Medulla oblongata (tissue), 1 donor: ENCODE measurements around the gene LRP5.

Source experiments
- DNase-seq: peaks from one replicate; pipeline ENCODE4 v3.0.0-alpha.2; 2015; ENCODE audit errors: extremely low spot score

The LRP5 gene

DNA sequence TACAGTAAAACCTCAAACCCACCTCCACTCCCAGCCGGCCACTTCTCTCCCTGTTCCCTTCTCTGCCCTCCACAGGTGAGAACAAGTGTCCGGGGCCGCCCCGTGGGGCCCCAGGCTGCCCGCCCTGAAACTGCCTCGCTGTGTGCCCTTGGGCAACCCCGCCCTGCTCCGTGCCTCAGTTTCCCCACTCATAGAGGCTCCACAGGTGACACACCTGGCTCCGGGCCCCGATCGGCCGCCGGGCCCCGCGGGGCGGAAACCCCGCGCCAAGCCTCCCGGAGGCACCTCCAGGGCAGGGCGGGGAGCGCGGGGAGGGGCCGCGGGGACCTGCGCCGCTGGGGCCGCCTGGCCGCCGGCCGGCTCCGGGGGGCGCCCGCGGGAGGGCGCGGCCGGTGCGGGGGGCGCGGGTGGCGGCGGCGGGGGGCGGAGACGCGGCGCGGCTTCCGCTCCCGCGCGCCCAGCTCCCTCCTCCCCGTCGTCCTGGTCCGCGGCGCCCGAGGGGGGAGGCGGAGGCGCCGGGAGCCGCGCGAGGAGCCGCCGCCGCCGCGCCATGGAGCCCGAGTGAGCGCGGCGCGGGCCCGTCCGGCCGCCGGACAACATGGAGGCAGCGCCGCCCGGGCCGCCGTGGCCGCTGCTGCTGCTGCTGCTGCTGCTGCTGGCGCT is at the start of gene LRP5:
Gene LRP5, plus strand, starts transcription at position 475 of the 663 bp plus-strand sequence. Its CDS starts 124 bp downstream, at position 599.
- no peak for DNase-seq

- DNase-seq = no peak
These were observed 48.9 kb upstream of the LRP5 start for GRCh38 chr11:68263444-68264035.

GRCh38 chr11:68264244-68264643 is 48.1 kb upstream of the LRP5 start:
- no peak for DNase-seq

DNA sequence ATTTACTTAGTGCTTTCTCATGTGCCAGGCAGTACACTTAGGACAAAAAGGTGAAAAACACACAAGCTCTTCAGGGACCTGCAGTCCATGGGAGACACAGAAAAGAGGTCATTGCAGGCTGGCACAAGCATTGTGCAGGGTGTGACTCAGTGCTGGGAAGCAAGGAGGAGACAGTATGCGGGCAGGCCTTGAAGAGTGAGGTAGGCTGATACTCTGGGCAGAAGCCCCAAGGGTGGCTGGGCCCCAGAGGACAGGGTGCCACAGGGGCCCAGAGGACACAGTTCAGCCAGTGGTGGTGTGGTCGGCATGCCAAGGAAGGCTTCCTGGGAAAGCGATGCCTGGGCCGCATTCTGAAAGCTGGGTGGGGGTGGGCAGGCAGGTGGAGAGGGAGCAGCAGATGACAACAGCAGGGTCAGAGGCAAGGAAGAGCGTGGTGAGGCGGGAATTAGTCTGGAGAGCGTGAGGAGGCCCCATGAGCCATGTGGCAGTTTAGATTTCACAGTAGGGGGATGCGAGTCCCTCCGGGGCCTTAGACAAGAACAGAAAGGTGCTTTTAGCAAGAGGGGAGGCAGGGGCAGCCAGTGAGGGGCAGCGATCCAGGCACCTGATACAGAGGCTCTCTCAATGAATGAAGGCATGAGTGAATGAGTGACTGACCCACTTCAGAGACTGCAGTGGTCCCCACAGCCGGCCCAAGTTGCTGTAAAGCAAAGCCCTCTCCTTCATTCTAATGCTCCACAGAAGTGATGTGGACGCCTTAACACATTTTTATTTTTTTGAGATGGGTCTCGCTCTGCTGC is 47.5 kb upstream of the LRP5 start:
- DNase-seq = no peak

DNA sequence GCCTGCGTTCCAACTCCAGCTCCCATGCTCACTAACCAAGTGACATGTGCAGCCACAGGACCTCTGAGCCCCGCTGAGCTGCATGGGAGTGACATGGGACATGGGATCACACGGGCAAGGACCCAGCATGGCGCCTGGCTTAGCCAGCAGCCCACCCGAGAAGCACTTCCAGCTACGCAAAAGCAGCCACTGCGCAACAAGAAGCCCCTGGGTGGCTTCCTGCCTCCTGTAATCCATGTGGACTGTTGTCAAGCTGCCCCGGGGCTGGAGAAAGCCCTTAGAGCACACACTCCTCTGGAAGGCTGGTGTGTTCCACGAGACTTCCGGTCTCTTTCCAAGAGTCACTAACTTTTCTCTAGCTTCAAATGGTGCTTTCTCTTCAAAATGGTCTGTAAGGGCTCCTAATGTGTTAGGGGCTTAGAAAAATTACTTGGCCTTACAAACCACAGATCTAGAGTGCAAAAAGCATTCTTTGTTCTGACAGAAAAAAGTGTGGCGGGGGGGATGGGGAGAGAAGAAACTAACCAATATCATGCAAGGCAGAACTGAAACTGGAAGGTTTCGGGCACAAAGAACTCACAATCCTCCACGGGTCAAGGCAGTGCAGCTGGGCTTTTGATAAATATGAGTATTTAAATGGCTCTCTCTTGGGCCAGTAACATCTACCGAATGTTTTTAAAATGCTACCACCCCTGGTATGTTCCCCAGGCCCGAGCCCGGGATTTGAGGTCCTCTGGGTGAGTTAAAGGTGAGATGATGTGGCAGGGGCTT is 46.1 kb upstream of the LRP5 start:
- peak; percentile 76 for DNase-seq

DNA sequence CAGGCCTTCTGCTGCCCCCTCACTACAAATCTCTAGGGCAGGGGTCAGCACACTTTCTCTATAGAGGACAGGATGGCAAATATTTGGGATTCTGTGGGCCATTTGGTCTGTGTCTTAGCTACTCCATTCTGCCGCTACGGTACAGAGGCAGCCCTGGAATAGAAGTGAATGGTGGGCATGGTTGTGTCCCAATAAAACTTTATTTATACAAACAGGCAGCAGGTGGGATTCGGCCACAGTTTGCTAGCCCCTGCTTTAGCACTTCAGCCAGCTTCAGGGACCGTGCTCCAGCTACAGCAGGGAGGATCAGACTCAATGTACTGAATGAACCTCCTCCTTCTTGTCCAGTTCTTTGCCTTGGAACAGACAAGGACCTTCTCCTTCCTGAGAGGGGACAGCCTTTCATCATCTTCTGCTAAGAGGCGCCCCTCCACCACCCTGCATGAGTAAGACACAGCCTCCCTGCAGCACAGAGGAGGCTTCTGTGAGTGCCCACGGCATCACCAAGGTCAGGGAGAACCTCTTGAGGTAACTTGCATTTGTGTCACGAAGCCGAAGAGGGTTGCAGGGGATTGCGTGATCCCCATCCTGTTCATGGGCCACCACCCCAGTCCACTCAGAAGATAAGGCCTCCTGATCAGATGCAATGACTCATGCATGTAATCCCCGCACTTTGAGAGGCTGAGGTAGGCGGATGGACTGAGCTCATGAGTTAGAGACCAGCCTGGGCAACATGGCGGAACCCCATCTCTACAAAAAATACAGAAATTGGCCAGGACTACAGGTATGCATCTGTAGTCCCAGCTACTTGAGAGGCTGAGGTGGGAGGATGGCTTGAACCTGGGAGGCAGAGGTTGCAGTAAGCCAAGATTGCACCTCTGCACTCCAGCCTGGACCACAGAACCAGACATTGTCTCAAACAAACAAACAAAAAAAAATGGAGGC is 45.2 kb upstream of the LRP5 start:
- DNase-seq = no peak

DNA sequence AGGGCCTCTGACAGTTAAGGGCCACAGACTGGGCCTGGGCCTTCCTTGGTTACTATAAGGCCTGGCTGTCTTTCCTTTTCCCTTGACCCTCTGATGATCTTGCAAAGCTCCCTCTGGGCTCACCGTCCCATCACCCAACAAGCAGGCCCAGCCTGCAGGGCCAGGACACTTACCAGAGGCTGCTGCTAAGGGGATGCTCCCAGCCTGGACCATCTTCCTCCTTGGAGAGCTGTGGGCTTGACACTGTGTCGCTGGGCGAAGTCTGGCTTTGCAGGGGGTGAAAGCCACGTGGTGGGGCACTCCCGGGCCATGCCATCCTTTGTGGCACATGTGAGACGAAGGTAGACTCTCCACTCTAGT is 44.5 kb upstream of the LRP5 start:
- no peak for DNase-seq

- DNase-seq = peak; percentile 37
These were observed 42.8 kb upstream of the LRP5 start for GRCh38 chr11:68269414-68270081.

- no peak for DNase-seq
These were observed 42.0 kb upstream of the LRP5 start for GRCh38 chr11:68270196-68271022.

GRCh38 chr11:68271023-68271780 is 41.2 kb upstream of the LRP5 start:
- DNase-seq = peak; percentile 68

- peak; percentile 98 for DNase-seq
These were observed 40.4 kb upstream of the LRP5 start, which contains the start of gene C11orf24 for GRCh38 chr11:68271781-68272608. Gene C11orf24 (minus strand): TSS chr11:68271973. CDS start chr11:68263767, 8,206 bp downstream.

- no peak for DNase-seq
These were observed 39.2 kb upstream of the LRP5 start for GRCh38 chr11:68273026-68273738.

GRCh38 chr11:68274306-68274705 is 38.1 kb upstream of the LRP5 start:
- DNase-seq = no peak

DNA sequence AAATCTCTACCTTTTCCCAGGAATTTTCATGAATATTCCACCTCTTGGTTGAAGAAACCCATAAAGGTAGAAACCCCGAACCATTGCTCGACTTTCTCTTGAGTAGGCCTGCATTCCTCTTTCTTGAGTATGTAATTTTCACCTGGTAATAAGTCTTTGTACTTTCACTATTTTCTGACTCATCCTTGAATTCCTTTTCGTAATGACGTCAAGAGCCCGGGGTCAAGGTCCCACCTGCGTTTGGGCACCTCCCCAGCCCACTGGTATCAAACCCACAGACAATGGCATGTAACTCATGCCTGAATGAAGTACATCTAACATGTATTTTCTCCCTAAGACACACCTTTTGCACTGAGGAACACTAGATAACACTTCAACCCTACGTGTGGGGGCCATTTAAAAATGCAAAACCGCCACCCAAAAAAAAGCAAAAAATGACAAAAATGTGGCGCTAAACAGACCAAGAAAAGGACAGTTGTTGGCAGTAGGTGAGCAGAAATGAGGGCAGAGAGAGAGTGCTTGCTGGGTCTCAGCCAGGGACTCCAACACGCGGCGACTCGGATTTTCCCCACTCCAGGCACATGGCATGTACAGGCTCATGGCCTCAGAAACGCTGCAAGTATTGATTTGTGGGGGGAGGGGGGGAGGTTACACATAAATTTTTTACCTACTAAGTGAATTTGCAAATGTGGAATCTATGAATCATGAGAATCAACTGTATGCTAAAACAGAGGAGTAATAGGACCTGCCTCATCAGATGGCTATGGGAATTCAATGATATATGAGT is 36.5 kb upstream of the LRP5 start:
- no peak for DNase-seq

DNA sequence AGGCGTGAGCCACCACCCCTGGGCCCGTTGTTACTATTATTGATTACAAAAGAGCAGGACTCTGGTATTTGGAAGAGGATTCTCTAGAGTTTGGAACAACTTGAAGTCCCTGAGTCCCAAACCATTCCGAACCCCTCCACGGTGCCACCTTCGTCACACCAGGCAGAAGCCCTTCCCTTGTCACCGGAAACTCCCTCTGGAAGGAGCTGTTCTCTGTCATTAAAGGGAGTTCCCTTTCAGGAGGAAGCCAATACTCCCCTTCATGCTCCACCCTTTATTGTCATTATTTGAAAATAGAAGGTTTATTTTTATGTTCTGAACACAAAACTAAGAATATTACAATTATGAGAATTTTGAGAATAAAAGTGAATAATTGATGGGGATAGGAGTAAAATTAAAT is 35.5 kb upstream of the LRP5 start:
- DNase-seq = no peak

DNA sequence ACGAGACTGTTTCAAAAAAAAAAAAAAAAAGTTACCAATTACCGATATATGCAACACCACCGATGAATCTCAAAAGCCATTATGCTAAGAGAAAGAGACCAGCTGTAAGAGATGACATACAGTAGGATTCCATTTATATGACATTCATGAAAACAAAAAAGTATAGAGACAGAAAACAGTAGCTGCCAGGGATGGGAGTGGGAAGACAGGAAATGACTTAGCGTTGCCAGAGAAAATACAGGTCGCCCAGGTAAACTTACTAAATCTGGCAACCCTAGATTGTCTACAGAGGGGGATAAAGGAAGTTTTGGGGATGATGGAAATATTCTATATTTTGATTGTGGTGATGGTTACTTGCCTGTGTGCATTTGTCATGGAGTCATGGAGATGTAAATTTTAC is 32.7 kb upstream of the LRP5 start:
- DNase-seq = no peak
